IMR-90 (cell line): ENCODE measurements around the gene TST. TPM values are rescaled to one million over a fixed set of nuclear protein-coding genes. Genes with fewer than 3 reads are reported as not detected.

Experiments used
- ATAC-seq: fragments of 200-7000 bp; cut with Tn5 transposase; 2 replicates; pipeline ENCODE4 v1.9.1; 2020; ENCODE audit warnings: low read depth, mild to moderate bottlenecking, moderate library complexity
- BruUV-seq: library from RNA; stranded (reverse); fragments of 400-500 nt; replicated peaks from 2 replicates; lab custom pipeline; 2021; lab: Mats Ljungman, UMichigan
- CTCF ChIA-PET: fragments of 300-600 bp; formaldehyde crosslinking; extraction: SDS; loops from one replicate; lab custom pipeline; 2021; ENCODE audit warnings: antibody characterized with exemption; lab: Yijun Ruan, JAX
- POLR2A ChIA-PET: fragments of 300-600 bp; sonication (Branson Sonifier 250); formaldehyde crosslinking; loops from one replicate; lab custom pipeline; 2022; ENCODE audit warnings: antibody characterized with exemption; ENCODE audit not compliant: unreplicated experiment; lab: Charles Lee
- DNase-seq: peaks from one replicate; pipeline ENCODE4 v3.0.0; 2013
- H2AFZ ChIP-seq: replicated peaks from 2 replicates; pipeline ENCODE3; 2013; ENCODE audit warnings: low read length, mild to moderate bottlenecking; ENCODE audit not compliant: poor library complexity
- H2AK5ac ChIP-seq: 2 replicates; pipeline ENCODE4 v1.6.1; 2013; ENCODE audit warnings: low read depth, low read length, inconsistent platforms
- H2AK9ac ChIP-seq: replicated peaks from 2 replicates; pipeline ENCODE3; 2013; ENCODE audit warnings: mild to moderate bottlenecking, low read depth, low read length, moderate library complexity; ENCODE audit not compliant: poor library complexity
- H2BK120ac ChIP-seq: 2 replicates; pipeline ENCODE4 v1.6.1; 2013; ENCODE audit warnings: low read depth, low read length, inconsistent platforms
- H2BK15ac ChIP-seq: 3 replicates; pipeline ENCODE4 v1.6.1; 2013; ENCODE audit warnings: low read depth, low read length, inconsistent platforms
- H2BK20ac ChIP-seq: 2 replicates; pipeline ENCODE4 v1.6.1; 2013; ENCODE audit warnings: low read depth, mild to moderate bottlenecking, inconsistent platforms, low read length, moderate library complexity
- H2BK5ac ChIP-seq: 2 replicates; pipeline ENCODE4 v1.6.1; 2013; ENCODE audit warnings: mild to moderate bottlenecking, low read depth, low read length, inconsistent platforms; ENCODE audit not compliant: poor library complexity, severe bottlenecking
- H3K14ac ChIP-seq: replicated peaks from 2 replicates; pipeline ENCODE4 v1.6.1; 2013; ENCODE audit warnings: low read depth, low read length, inconsistent platforms
- H3K18ac ChIP-seq: 2 replicates; pipeline ENCODE4 v1.6.1; 2013; ENCODE audit warnings: low read depth, low read length, control low read depth
- H3K23ac ChIP-seq: 2 replicates; pipeline ENCODE4 v1.6.1; 2013; ENCODE audit warnings: low read depth, low read length, inconsistent platforms
- H3K27ac ChIP-seq: 2 replicates; pipeline ENCODE4 v1.5.1; 2013; ENCODE audit warnings: mild to moderate bottlenecking, control low read depth, low read length; ENCODE audit not compliant: insufficient read depth
- H3K27me3 ChIP-seq: 2 replicates; pipeline ENCODE4 v1.6.1; 2013; ENCODE audit warnings: low read length; ENCODE audit not compliant: control insufficient read depth, insufficient read depth
- H3K36me3 ChIP-seq: 2 replicates; pipeline ENCODE4 v1.6.1; 2013; ENCODE audit warnings: low read length, mixed read lengths; ENCODE audit not compliant: control insufficient read depth, insufficient read depth
- H3K4ac ChIP-seq: 2 replicates; pipeline ENCODE4 v1.6.1; 2013; ENCODE audit warnings: low read depth, low read length, inconsistent platforms
- H3K4me1 ChIP-seq: 2 replicates; pipeline ENCODE4 v1.6.1; 2013; ENCODE audit warnings: low read length, mixed read lengths; ENCODE audit not compliant: control insufficient read depth, insufficient read depth
- H3K4me2 ChIP-seq: 2 replicates; pipeline ENCODE4 v1.6.1; 2013; ENCODE audit warnings: low read depth, mild to moderate bottlenecking, control low read depth, low read length, moderate library complexity
- H3K4me3 ChIP-seq: 2 replicates; pipeline ENCODE4 v1.5.1; 2013; ENCODE audit warnings: low read depth, mild to moderate bottlenecking, control low read depth, low read length, moderate library complexity; ENCODE audit not compliant: insufficient read depth
- H3K56ac ChIP-seq: 2 replicates; pipeline ENCODE4 v1.6.1; 2013; ENCODE audit warnings: low read length, inconsistent platforms; ENCODE audit not compliant: insufficient read depth; ENCODE audit errors: extremely low read depth
- H3K79me1 ChIP-seq, 2 experiments: 2 replicates each; pipeline ENCODE4 v1.6.1; 2013; ENCODE audit warnings: low read length in 2 of 2, inconsistent platforms in 1 of 2, low read depth in 1 of 2
- H3K9ac ChIP-seq: 2 replicates; pipeline ENCODE4 v1.6.1; 2013; ENCODE audit warnings: low read depth, low read length, control low read depth
- H3K9me1 ChIP-seq: 2 replicates; pipeline ENCODE4 v1.6.1; 2013; ENCODE audit warnings: low read length, inconsistent platforms; ENCODE audit not compliant: insufficient read depth
- H3K9me3 ChIP-seq: 2 replicates; pipeline ENCODE4 v1.6.1; 2013; ENCODE audit warnings: low read length; ENCODE audit not compliant: control insufficient read depth, insufficient read depth
- H4K20me1 ChIP-seq: 2 replicates; pipeline ENCODE4 v1.6.1; 2013; ENCODE audit warnings: low read length, inconsistent platforms; ENCODE audit not compliant: insufficient read depth
- H4K5ac ChIP-seq: 2 replicates; pipeline ENCODE4 v1.6.1; 2013; ENCODE audit warnings: mild to moderate bottlenecking, low read depth, low read length, control low read depth
- H4K8ac ChIP-seq, 2 experiments: 2 replicates each; pipeline ENCODE4 v1.6.1; 2013; ENCODE audit warnings: low read depth in 2 of 2, low read length in 2 of 2, control low read depth in 1 of 2, inconsistent platforms in 1 of 2
- H4K91ac ChIP-seq: 2 replicates; pipeline ENCODE4 v1.6.1; 2013; ENCODE audit warnings: low read depth, low read length, inconsistent platforms; ENCODE audit not compliant: insufficient read depth
- POLR2A ChIP-seq: IDR thresholded peaks from 2 replicates; pipeline ENCODE4 v1.6.1; 2012; ENCODE audit warnings: mild to moderate bottlenecking, low read depth, low read length
- RFX5 ChIP-seq: IDR thresholded peaks from 2 replicates; pipeline ENCODE4 v1.8.0; 2012; ENCODE audit warnings: low read depth, mild to moderate bottlenecking, low read length, moderate library complexity
- USF2 ChIP-seq: fragments of 150-350 bp; IDR thresholded peaks from 2 replicates; pipeline ENCODE4 v1.6.1; 2017; ENCODE audit warnings: mild to moderate bottlenecking, antibody characterized with exemption, low read length, low read depth
- WGBS, 2 experiments: methylation state at CpG; one replicate each; pipeline versions ENCODE4 v1.1.5 to v1.1.7; 2013; ENCODE audit warnings: missing lambda C conversion rate in 2 of 2; ENCODE audit not compliant: insufficient read length in 1 of 2; ENCODE audit errors: extremely low coverage in 2 of 2; 5-methylcytosine and 5-hydroxymethylcytosine counted together
- dilution Hi-C: fragments of 300-500 bp; cut with HindIII; formaldehyde crosslinking; loops from one replicate; pipeline ENCODE4 v1.14.3; 2018; ENCODE audit warnings: low sequenced_read_pairs; ENCODE audit not compliant: unreplicated experiment
- in situ Hi-C: fragments of 300-500 bp; cut with MboI; formaldehyde crosslinking; loops from 3 replicates; pipeline ENCODE4 v1.14.3; 2019; ENCODE audit warnings: low sequenced_read_pairs, inconsistent platforms, mixed read lengths
- intact Hi-C: fragments of 100-400 bp; cut with micrococcal nuclease; formaldehyde crosslinking; loops from 2 replicates; pipeline ENCODE4 v1.10.0; 2022
- polyA plus RNA-seq, 3 experiments: library from polyadenylated mRNA; depleted of rRNA; stranded (reverse); fragments of >200 nt; gene quantifications; 2 replicates each; pipeline ENCODE4 v1.2.3, GENCODE V29; 2012; ENCODE audit warnings: low replicate concordance in 1 of 3
- total RNA-seq: library from RNA; depleted of rRNA; stranded (reverse); fragments of >200 nt; gene quantifications from 2 replicates; pipeline ENCODE4 v1.2.3, GENCODE V29; 2012

TST gene
- total and polyA plus RNA-seq, 2 of the 4 experiments (the other 2 are of a cell fraction): 31.7 to 37.7 TPM

GRCh38 chr22:37023743-37024338 lies 4.6 kb upstream of the TST start:
- H2BK15ac ChIP-seq: no peak overlapping the region
- dilution Hi-C loops (no loop called here), in situ Hi-C loops (no loop called here), intact Hi-C loops (loop anchor here (5.0 kb wide), 1 partner anchor 242 kb away; no protein-coding TSS in a partner anchor)
- no peak overlapping the region for H3K4me2 ChIP-seq
- ChIA-PET CTCF (no interaction called here), POLR2A (interaction anchor here (0.6 kb wide), 1 partner anchor 520 kb away, joined by 3 read pairs; no protein-coding TSS in a partner anchor)
- no peak overlapping the region for H2AK9ac ChIP-seq
- H3K56ac ChIP-seq: no peak overlapping the region
- H3K4ac ChIP-seq: no peak overlapping the region
- H4K91ac ChIP-seq: no peak overlapping the region
- H3K18ac ChIP-seq: no peak overlapping the region
- H3K27me3 ChIP-seq: no peaks in the 10 kb centered on the region
- no peaks in the 10 kb centered on the region for H3K9me3 ChIP-seq
- no peak overlapping the region for H3K14ac ChIP-seq
- H3K79me1 ChIP-seq: peaks cover 7 to 52% of the 10 kb centered on the region in 2 experiments
- H3K23ac ChIP-seq: no peak overlapping the region
- ATAC-seq (no peak), DNase-seq (no peak)
- peaks cover 24% of the 10 kb centered on the region for H4K20me1 ChIP-seq
- H3K36me3 ChIP-seq: peaks cover 30% of the 10 kb centered on the region
- H3K27ac ChIP-seq: no peak overlapping the region
- H3K9ac ChIP-seq: no peak overlapping the region
- BruUV-seq: no TSS peak
- H4K8ac ChIP-seq: no peak overlapping the region
- H4K5ac ChIP-seq: no peak overlapping the region
- TF ChIP-seq POLR2A (no peak), RFX5 (no peak), USF2 (no peak)
- H2BK5ac ChIP-seq: no peak overlapping the region
- no peak overlapping the region for H2BK20ac ChIP-seq
- H3K9me1 ChIP-seq: peaks cover 13% of the 10 kb centered on the region; the same call in 1 of the 2 replicates
- H3K4me3 ChIP-seq: no peak overlapping the region
- no peak overlapping the region for H2BK120ac ChIP-seq
- H2AFZ ChIP-seq: no peak overlapping the region
- 89% methylated on average over 24 of the region's 34 CpGs; no CpG with 5 or more reads in 1 of the 2 experiments for WGBS, 2 experiments
- H2AK5ac ChIP-seq: no peak overlapping the region
- H3K4me1 ChIP-seq: peaks cover 2% of the 10 kb centered on the region
